ENCODE results near the gene KLHL20.
"Not testable (repeated sequence)": the region's sequence is repeated elsewhere in the genome, so short reads cannot be mapped to it uniquely, and the experiment has no call there.

Gene KLHL20

GRCh38 chr1:173714759-173715537 is at the start of gene KLHL20:
Gene KLHL20, plus strand, starts transcription at chr1:173714981. Its CDS starts 1,063 bp downstream, at chr1:173716044.
- DNase-seq = peak in 1 of 2 experiments; percentile 46

GRCh38 chr1:173666646-173667045 is 48.1 kb upstream of the KLHL20 start:
- no peak for DNase-seq

GRCh38 chr1:173669491-173669941 is 45.3 kb upstream of the KLHL20 start, which contains the start of gene ANKRD45:
Gene ANKRD45, minus strand, starts transcription at chr1:173669851. Its CDS starts 10,433 bp downstream, at chr1:173659418.
- DNase-seq = no peak

- DNase-seq = not testable (repeated sequence)
Measured at GRCh38 chr1:173674496-173674895, 40.3 kb upstream of the KLHL20 start.

- DNase-seq = not testable (repeated sequence)
Measured at GRCh38 chr1:173680152-173680551, 34.6 kb upstream of the KLHL20 start.

GRCh38 chr1:173682184-173682583 is 32.6 kb upstream of the KLHL20 start:
- no peak for DNase-seq

GRCh38 chr1:173683838-173684237 is 30.9 kb upstream of the KLHL20 start:
- not testable (repeated sequence) for DNase-seq

GRCh38 chr1:173685121-173685520 is 29.7 kb upstream of the KLHL20 start:
- not testable (repeated sequence) for DNase-seq

- DNase-seq = no peak
Measured at GRCh38 chr1:173688300-173688699, 26.5 kb upstream of the KLHL20 start.

GRCh38 chr1:173693238-173693637 is 21.5 kb upstream of the KLHL20 start:
- no peak for DNase-seq

- DNase-seq = not testable (repeated sequence)
Measured at GRCh38 chr1:173701299-173701698, 13.5 kb upstream of the KLHL20 start.

- no peak for DNase-seq
Measured at GRCh38 chr1:173702736-173703135, 12.0 kb upstream of the KLHL20 start.

- no peak for DNase-seq
Measured at GRCh38 chr1:173705117-173705516, 9.7 kb upstream of the KLHL20 start.

GRCh38 chr1:173708787-173709186 is 6.0 kb upstream of the KLHL20 start:
- no peak for DNase-seq

- DNase-seq = no peak
Measured at GRCh38 chr1:173714441-173714758, 381 bp upstream of the KLHL20 start.

GRCh38 chr1:173715538-173715844 is 710 bp downstream of the KLHL20 start:
- DNase-seq = no peak

- DNase-seq = no peak
Measured at GRCh38 chr1:173717238-173717637, 2.5 kb downstream of the KLHL20 start.

GRCh38 chr1:173731331-173731730 is 16.6 kb downstream of the KLHL20 start:
- DNase-seq = not testable (repeated sequence)

GRCh38 chr1:173733912-173734311 is 19.1 kb downstream of the KLHL20 start:
- no peak for DNase-seq

GRCh38 chr1:173736104-173736503 is 21.3 kb downstream of the KLHL20 start:
- not testable (repeated sequence) for DNase-seq

- no peak for DNase-seq
Measured at GRCh38 chr1:173742203-173742886, 27.6 kb downstream of the KLHL20 start.

GRCh38 chr1:173744651-173745050 is 29.9 kb downstream of the KLHL20 start:
- DNase-seq = no peak

GRCh38 chr1:173749137-173749536 is 34.4 kb downstream of the KLHL20 start:
- DNase-seq = no peak

- DNase-seq = no peak
Measured at GRCh38 chr1:173753830-173754229, 39.0 kb downstream of the KLHL20 start.
